Measurements from ENCODE around the gene VCAN.

Gene VCAN

DNA sequence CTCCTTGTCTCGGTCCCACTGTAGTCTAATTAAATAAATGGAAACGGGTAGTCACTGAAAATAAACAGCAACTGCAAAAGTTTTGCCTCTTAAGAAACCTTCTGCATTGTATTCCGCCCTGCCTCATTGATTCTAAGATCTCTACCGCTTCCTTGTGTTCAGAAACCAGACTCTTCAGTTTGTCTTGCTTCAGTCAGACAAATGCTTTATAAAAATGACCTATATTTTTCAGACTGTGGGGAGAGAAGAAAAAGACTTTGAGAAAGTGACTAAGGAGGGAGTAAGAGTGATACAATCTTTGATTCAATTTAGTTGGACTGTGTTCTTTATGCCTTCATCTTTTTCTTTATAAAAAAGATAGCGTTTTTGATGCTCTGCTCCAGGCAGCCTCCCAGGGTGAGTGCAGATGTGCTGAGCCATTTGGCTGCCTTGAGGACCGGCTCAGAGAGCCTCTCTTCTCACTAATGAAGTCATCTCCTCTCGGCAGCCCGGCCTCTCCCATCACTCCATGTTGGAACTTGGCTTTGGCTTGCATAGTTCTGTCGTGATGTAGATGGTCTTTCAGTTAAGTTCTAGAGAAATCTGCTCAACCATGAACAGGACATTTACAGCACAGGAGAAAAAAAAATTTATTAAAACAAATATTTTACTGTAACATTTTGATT, 4.0 kb upstream of the VCAN start:
- FAIRE-seq = no peak
- DNase-seq (ENCODE audit: low spot score) = no peak

- FAIRE-seq = no peak
- no peak for DNase-seq (ENCODE audit: low spot score)
Measured at GRCh38 chr5:83469075-83469474, 2.5 kb upstream of the VCAN start.

DNA sequence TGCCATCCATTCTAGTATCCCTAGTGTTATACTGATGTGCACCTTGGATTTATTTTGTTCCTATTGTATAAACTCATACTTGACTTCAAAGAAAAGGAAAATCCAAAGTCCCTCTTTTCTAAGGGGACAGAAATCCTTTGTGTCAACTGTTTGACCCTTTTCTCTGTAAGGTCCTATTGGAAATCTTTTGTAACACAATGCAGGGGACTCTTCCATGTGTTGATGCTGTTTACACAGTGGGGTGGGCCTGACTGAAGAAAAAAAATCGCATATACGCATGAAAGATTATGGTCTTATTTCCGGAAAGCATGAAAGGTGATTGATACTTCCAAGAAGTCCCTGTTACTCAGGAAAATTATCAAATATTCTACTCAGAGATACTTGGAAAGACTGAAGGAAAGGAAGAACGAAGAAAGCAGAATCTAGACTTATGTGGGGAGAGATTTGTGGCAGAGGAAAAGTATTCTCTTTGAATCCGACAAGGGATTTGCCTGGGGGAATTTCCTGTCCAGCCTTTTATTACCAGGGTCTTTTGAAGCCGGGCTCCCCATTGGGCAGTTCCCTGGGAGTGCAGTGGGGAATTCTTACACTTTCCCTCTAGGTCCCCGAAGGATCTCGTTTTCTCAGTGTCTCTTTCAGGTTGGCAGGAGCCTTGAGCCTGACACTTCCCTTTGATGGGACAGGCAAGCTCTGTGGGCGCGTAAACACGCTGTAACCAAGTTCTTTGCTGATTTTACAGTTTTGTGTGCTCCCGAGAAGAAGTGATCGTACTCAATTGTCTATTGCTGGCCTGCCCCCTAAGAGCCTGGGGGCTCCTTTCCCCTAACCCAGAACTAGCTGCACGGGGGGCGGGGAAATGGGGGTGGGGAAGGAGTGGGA, 779 bp upstream of the VCAN start:
- no peak for DNase-seq (ENCODE audit: low spot score)
- no peak for FAIRE-seq

DNA sequence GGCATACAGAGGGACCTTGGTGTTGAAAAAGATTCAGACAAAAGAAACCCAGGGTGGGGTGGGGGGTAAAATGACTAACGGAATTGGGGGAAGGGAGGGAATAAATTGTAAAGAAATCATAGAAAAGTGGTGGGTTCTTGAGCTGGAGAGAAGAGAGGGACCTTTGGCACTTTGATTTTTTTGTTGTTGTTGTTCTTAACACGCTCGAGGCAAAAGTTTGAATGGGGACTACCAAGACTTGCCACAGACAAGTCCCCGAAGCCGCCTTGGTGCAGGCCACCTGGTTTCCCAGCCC, 616 bp downstream of the VCAN start:
- no peak for DNase-seq (ENCODE audit: low spot score)
- no peak for FAIRE-seq

- no peak for FAIRE-seq
- DNase-seq (ENCODE audit: low spot score) = peak; percentile 23
Measured at GRCh38 chr5:83472508-83473345, 1.2 kb downstream of the VCAN start.

- FAIRE-seq (peak; percentile 20), DNase-seq (ENCODE audit: low spot score) (peak; percentile 66)
Measured at GRCh38 chr5:83473346-83474160, 2.0 kb downstream of the VCAN start.

DNA sequence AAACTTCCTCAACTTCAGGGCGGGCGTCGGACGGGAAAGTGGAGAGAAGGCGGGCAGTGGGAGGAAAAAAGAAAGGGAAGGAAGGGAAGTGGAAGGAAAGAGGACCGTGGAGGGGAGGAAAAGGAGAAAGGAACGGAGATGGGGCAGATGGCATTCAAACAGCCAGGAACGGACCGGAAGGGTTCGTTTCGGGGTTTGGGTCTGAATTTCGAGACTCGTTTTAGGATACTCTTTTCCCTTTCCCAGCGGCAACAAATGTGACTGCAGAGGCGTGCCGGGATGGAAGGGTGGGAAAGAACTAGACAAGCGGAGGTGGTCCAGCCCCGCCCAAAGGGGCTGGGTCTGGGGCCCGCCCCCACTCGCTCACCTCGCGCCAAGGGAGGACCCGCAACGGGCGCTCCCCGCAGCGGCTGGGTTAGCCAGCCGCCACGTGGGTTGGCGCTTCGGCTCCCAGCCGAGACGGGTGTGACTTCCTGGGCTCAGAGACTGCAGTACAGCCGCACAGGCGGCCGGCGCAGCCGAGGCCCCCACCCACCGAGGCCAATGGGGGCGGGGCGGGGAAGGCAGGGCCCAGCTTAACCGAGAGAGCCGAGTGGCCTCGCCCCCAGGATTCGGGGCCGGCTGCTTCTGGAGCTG, 2.7 kb downstream of the VCAN start:
- no peak for FAIRE-seq
- peak; percentile 35 for DNase-seq (ENCODE audit: low spot score)

GRCh38 chr5:83474991-83475390, 3.4 kb downstream of the VCAN start:
- peak; percentile 18 for DNase-seq (ENCODE audit: low spot score)
- no peak for FAIRE-seq

GRCh38 chr5:83475391-83475863, 3.9 kb downstream of the VCAN start:
- FAIRE-seq (no peak), DNase-seq (ENCODE audit: low spot score) (peak; percentile 44)

GRCh38 chr5:83475935-83476814, 4.6 kb downstream of the VCAN start:
- FAIRE-seq = no peak
- no peak for DNase-seq (ENCODE audit: low spot score)

- no peak for FAIRE-seq
Measured at GRCh38 chr5:83482961-83483360, 11.4 kb downstream of the VCAN start.

DNA sequence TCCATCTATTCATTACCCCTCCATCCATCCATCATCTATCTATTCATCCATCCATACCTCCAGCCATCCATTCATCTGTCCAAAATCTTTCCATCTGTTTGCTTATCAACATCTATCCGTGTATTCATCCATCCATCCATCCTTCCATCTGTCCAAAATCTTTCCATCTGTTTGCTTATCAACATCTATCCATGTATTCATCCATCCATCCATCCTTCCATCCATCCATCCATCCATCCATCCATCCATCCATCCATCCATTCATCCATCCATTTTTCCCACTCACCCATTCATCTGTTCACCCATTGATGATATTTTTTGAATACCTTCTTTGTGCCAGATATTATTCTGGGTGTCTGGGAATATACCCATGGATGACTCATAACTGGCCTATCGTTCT, 12.8 kb downstream of the VCAN start:
- FAIRE-seq = peak; percentile 30
- DNase-seq (ENCODE audit: low spot score) = no peak

More at GRCh38 chr5:83482961-83483360, 11.4 kb downstream of the VCAN start:
- DNase-seq (ENCODE audit: low spot score) = no peak

- no peak for FAIRE-seq
- DNase-seq (ENCODE audit: low spot score) = no peak
Measured at GRCh38 chr5:83485842-83486241, 14.3 kb downstream of the VCAN start.

DNA sequence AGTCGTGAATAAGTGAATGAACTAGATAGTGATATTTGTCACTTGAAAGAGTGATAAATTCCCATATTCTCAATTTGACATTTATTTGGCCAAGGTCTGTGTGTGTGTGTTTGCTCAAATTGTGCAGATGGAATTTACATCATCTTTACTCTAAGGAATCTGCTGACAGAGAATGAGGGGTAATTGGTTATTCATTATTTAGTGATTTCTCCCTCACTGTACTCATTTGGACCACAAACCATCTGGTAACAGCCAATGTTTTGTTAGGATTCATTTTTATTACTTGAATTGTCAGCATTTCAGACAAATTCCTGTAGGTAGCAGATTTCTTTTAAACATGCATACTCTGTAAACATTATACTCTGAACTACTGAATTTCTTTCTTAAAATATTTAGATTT, 15.6 kb downstream of the VCAN start:
- no peak for FAIRE-seq
- no peak for DNase-seq (ENCODE audit: low spot score)

DNA sequence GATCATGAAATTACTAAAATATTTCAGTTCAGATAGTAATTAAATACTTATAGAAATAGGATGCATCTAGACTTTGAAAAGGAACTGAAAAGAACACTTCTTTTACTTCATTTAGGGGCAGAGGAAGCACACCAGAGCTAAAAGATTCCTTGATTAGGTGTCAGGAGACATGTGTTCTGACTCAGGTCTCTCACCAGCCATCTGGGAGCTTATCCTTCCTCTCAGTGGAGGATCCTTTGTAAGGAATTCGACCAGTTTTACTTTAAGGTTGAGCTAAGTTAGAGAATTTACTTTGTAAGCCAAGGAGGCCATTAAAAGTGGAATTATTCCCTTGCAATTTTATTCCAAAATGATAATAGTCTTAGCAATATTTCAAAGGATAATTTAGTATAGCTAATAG, 16.7 kb downstream of the VCAN start:
- FAIRE-seq (no peak), DNase-seq (ENCODE audit: low spot score) (no peak)

DNA sequence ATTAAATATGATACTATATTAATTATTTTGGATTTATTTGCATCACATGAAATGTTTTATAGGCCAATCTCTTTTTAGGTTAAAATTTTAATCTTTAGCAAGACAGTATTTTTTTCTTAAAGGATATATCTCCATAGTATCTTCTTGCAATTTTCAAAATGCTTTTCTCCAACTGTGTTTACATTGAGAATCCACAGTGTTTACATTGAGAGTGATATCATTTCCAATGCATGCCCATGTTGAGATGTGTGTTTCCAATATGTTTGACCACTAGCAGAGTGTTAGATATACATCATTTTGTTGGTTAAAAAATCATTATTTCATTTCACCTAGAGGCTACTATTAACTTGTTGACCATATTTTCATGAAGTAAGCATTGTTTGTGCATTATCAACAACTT, 17.3 kb downstream of the VCAN start:
- DNase-seq (ENCODE audit: low spot score) = no peak
- no peak for FAIRE-seq

DNA sequence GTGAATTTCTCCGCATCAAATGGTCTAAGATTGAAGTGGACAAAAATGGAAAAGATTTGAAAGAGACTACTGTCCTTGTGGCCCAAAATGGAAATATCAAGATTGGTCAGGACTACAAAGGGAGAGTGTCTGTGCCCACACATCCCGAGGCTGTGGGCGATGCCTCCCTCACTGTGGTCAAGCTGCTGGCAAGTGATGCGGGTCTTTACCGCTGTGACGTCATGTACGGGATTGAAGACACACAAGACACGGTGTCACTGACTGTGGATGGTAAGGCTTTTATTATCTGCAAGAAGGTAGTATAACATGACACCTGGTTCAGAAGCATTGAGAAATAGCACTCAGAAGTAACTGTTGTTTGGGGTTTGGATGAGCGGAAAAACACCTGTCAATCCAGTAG, 18.7 kb downstream of the VCAN start:
- DNase-seq (ENCODE audit: low spot score) (no peak), FAIRE-seq (no peak)

DNA sequence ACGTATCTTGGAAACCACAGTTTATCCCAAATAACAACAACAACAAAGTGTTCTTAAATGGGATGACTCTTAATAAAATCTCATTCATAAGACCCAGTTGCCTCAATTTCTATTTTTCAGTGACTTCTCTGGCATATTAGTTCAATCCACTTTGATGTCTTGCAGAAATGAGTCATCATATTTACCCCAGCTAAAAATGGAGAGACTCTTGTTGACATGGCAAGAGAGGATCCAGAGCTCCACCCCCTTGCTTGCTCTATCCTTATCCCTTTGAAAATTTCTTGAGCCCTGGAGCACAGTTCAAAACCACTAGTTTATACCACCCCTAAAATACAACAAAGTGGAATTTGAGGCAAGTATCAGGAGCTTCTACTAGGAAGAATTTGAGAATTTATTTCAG, 20.8 kb downstream of the VCAN start:
- FAIRE-seq = no peak
- DNase-seq (ENCODE audit: low spot score) = no peak

DNA sequence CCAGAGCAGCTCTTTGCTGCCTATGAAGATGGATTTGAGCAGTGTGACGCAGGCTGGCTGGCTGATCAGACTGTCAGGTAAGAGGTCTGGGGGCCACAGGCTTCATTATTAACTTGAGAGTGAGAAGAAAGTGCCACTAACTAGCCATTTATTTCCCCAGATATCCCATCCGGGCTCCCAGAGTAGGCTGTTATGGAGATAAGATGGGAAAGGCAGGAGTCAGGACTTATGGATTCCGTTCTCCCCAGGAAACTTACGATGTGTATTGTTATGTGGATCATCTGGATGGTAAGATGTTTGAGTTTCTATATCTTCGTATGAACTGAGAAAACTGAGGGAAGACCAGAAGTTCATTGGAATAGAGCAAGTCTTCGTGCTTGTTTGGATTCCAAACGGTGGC, 22.1 kb downstream of the VCAN start:
- DNase-seq (ENCODE audit: low spot score) = no peak
- FAIRE-seq = no peak

All from urothelium cell line (cell line).